Measurements from ENCODE around the gene NUS1. TPM values are rescaled to one million over a fixed set of nuclear protein-coding genes. Genes with fewer than 3 reads are reported as not detected.
A peak's percentile ranks its signal among the peaks of the same experiment; 100 is the strongest.

Gene NUS1
- total RNA-seq, 1 donor from 2014 or later, result 20.0 TPM

- Mint-ChIP-seq H3K27ac (ENCODE audit: unreplicated experiment) (no peak overlapping the region), H3K36me3 (ENCODE audit: unreplicated experiment) (no peaks in the 10 kb centered on the region), H3K4me1 (ENCODE audit: low read depth, unreplicated experiment) (peaks cover 19% of the 10 kb centered on the region), H3K27me3 (ENCODE audit: unreplicated experiment) (peaks cover 9% of the 10 kb centered on the region), H3K4me3 (ENCODE audit: unreplicated experiment) (peak overlapping the region; percentile 82), H3K9me3 (ENCODE audit: unreplicated experiment) (no peaks in the 10 kb centered on the region)
- no peak for TF ChIP-seq CTCF (IDR thresholded peaks at IDR 0.05; ENCODE audit: partially characterized antibody, unreplicated experiment)
- no peak for DNase-seq
These were observed 1.4 kb downstream of the NUS1 start for GRCh38 chr6:117676577-117677218.

- no peak for TF ChIP-seq CTCF (IDR thresholded peaks at IDR 0.05; ENCODE audit: partially characterized antibody, unreplicated experiment)
- peaks cover 7% of the 10 kb centered on the region for H3K27me3 Mint-ChIP-seq (ENCODE audit: unreplicated experiment)
- H3K4me3 Mint-ChIP-seq (ENCODE audit: unreplicated experiment), result peak overlapping the region; percentile 82
- DNase-seq, result no peak
- H3K36me3 Mint-ChIP-seq (ENCODE audit: unreplicated experiment), result no peaks in the 10 kb centered on the region
- H3K9me3 Mint-ChIP-seq (ENCODE audit: unreplicated experiment), result no peaks in the 10 kb centered on the region
- H3K27ac Mint-ChIP-seq (ENCODE audit: unreplicated experiment), result no peak overlapping the region
- peaks cover 19% of the 10 kb centered on the region for H3K4me1 Mint-ChIP-seq (ENCODE audit: low read depth, unreplicated experiment)
These were observed 2.4 kb downstream of the NUS1 start for GRCh38 chr6:117677553-117678141.

GRCh38 chr6:117681162-117681741, 6.0 kb downstream of the NUS1 start:
- no peak for DNase-seq
- Mint-ChIP-seq H3K27me3 (ENCODE audit: unreplicated experiment) (peaks cover 5% of the 10 kb centered on the region), H3K27ac (ENCODE audit: unreplicated experiment) (no peak overlapping the region), H3K9me3 (ENCODE audit: unreplicated experiment) (no peaks in the 10 kb centered on the region), H3K4me3 (ENCODE audit: unreplicated experiment) (no peak overlapping the region), H3K36me3 (ENCODE audit: unreplicated experiment) (no peaks in the 10 kb centered on the region), H3K4me1 (ENCODE audit: low read depth, unreplicated experiment) (peaks cover 15% of the 10 kb centered on the region)
- no peak for TF ChIP-seq CTCF (IDR thresholded peaks at IDR 0.05; ENCODE audit: partially characterized antibody, unreplicated experiment)

- H3K27ac Mint-ChIP-seq (ENCODE audit: unreplicated experiment), result no peak overlapping the region
- TF ChIP-seq CTCF (IDR thresholded peaks at IDR 0.05; ENCODE audit: partially characterized antibody, unreplicated experiment), result no peak
These were observed 9.5 kb downstream of the NUS1 start for GRCh38 chr6:117684749-117685148.

GRCh38 chr6:117685359-117685758, 10.1 kb downstream of the NUS1 start:
- TF ChIP-seq CTCF (IDR thresholded peaks at IDR 0.05; ENCODE audit: partially characterized antibody, unreplicated experiment), result no peak
- no peak for DNase-seq
- Mint-ChIP-seq H3K9me3 (ENCODE audit: unreplicated experiment) (no peaks in the 10 kb centered on the region), H3K4me1 (ENCODE audit: low read depth, unreplicated experiment) (peaks cover 1% of the 10 kb centered on the region), H3K36me3 (ENCODE audit: unreplicated experiment) (no peaks in the 10 kb centered on the region), H3K27me3 (ENCODE audit: unreplicated experiment) (peaks cover 4% of the 10 kb centered on the region), H3K27ac (ENCODE audit: unreplicated experiment) (no peak overlapping the region), H3K4me3 (ENCODE audit: unreplicated experiment) (no peak overlapping the region)

More at GRCh38 chr6:117684749-117685148, 9.5 kb downstream of the NUS1 start:
- no peaks in the 10 kb centered on the region for H3K36me3 Mint-ChIP-seq (ENCODE audit: unreplicated experiment)
- H3K4me1 Mint-ChIP-seq (ENCODE audit: low read depth, unreplicated experiment), result peaks cover 2% of the 10 kb centered on the region
- H3K4me3 Mint-ChIP-seq (ENCODE audit: unreplicated experiment), result no peak overlapping the region
- no peak for DNase-seq
- H3K27me3 Mint-ChIP-seq (ENCODE audit: unreplicated experiment), result peaks cover 4% of the 10 kb centered on the region
- H3K9me3 Mint-ChIP-seq (ENCODE audit: unreplicated experiment), result no peaks in the 10 kb centered on the region
